GM12878 (cell line): ENCODE results near the gene RGL1. TPM values are rescaled to one million over a fixed set of nuclear protein-coding genes. Genes with fewer than 3 reads are reported as not detected.

Source experiments
- ATAC-seq: fragments of 200-7000 bp; cut with Tn5 transposase; 3 replicates; pipeline ENCODE4 v1.9.1; 2020; ENCODE audit warnings: mild to moderate bottlenecking, moderate library complexity
- BruUV-seq: library from RNA; stranded (reverse); fragments of 400-500 nt; replicated peaks from 2 replicates; lab custom pipeline; 2021; lab: Mats Ljungman, UMichigan
- CTCF ChIA-PET: fragments of 300-600 bp; sonication (Branson Sonifier 250); formaldehyde crosslinking; extraction: SDS; loops from one replicate; lab custom pipeline; 2021; ENCODE audit warnings: inconsistent platforms; lab: Yijun Ruan, JAX
- POLR2A ChIA-PET: fragments of 350-600 bp; formaldehyde crosslinking; extraction: SDS; loops from one replicate; lab custom pipeline; 2021; ENCODE audit warnings: inconsistent platforms; lab: Charles Lee
- RAD21 ChIA-PET: fragments of 300-600 bp; sonication (Branson Sonifier 250); formaldehyde crosslinking; loops from one replicate; lab custom pipeline; 2023; ENCODE audit warnings: antibody characterized with exemption; ENCODE audit not compliant: unreplicated experiment; lab: Charles Lee
- SMC1A ChIA-PET: fragments of 300-600 bp; sonication (Branson Sonifier 250); formaldehyde crosslinking; loops from one replicate; lab custom pipeline; 2023; ENCODE audit not compliant: unreplicated experiment, uncharacterized antibody; lab: Charles Lee
- DNase-seq: peaks from one replicate; pipeline ENCODE4 v3.0.0-alpha.2; 2011; ENCODE audit warnings: low read depth, low spot score
- FAIRE-seq: peaks from 3 replicates; lab custom pipeline; 2011; peaks lifted over from hg19 to GRCh38; lab: Jason Lieb, UNC
- H2AFZ ChIP-seq: 2 replicates; pipeline ENCODE4 v1.6.0; 2011; ENCODE audit warnings: low read depth, low read length, control low read depth; ENCODE audit not compliant: control insufficient read depth
- H3K27ac ChIP-seq: 2 replicates; pipeline ENCODE4 v1.5.1; 2011; ENCODE audit warnings: control low read depth; ENCODE audit not compliant: control insufficient read depth, insufficient read depth
- H3K27me3 ChIP-seq, 2 experiments: replicated peaks in 1 of 2; 2 replicates each; pipeline versions ENCODE4 v1.6.0 to v1.6.1; 2011; ENCODE audit warnings: low read length in 1 of 2; ENCODE audit not compliant: control insufficient read depth in 2 of 2, insufficient read depth in 2 of 2
- H3K36me3 ChIP-seq, 2 experiments: 2 replicates each; pipeline ENCODE4 v1.5.1; 2011; ENCODE audit warnings: low read length in 1 of 2; ENCODE audit not compliant: control insufficient read depth in 2 of 2, insufficient read depth in 2 of 2
- H3K4me1 ChIP-seq: 2 replicates; pipeline ENCODE4 v1.6.1; 2011; ENCODE audit warnings: mild to moderate bottlenecking, low read length, moderate library complexity, mixed read lengths; ENCODE audit not compliant: control insufficient read depth, insufficient read depth
- H3K4me2 ChIP-seq: 2 replicates; pipeline ENCODE4 v1.6.0; 2011; ENCODE audit warnings: control low read depth; ENCODE audit not compliant: control insufficient read depth, insufficient read depth
- H3K4me3 ChIP-seq: fragments of 200-600 bp; sonication (generic); 2 replicates; pipeline ENCODE4 v1.5.1; 2016
- H3K79me2 ChIP-seq: 2 replicates; pipeline ENCODE4 v1.6.0; 2011; ENCODE audit warnings: low read length; ENCODE audit not compliant: control insufficient read depth, insufficient read depth
- H3K9ac ChIP-seq: 2 replicates; pipeline ENCODE4 v1.8.0; 2011; ENCODE audit warnings: low read length, control low read depth, mixed read lengths; ENCODE audit not compliant: control insufficient read depth, insufficient read depth
- H3K9me3 ChIP-seq: replicated peaks from 3 replicates; pipeline ENCODE4 v1.5.1; 2011; ENCODE audit warnings: mild to moderate bottlenecking, low read length; ENCODE audit not compliant: control insufficient read depth, insufficient read depth
- H4K20me1 ChIP-seq: 2 replicates; pipeline ENCODE4 v1.6.0; 2011; ENCODE audit not compliant: control insufficient read depth, insufficient read depth
- BMI1 ChIP-seq: fragments of 450-650 bp; IDR thresholded peaks from 2 replicates; pipeline ENCODE4 v1.6.1; 2016; ENCODE audit warnings: mild to moderate bottlenecking, moderate library complexity, borderline replicate concordance
- CEBPZ ChIP-seq: fragments of 150-350 bp; IDR thresholded peaks from 2 replicates; pipeline ENCODE4 v1.6.1; 2016; ENCODE audit warnings: low read depth, low read length
- CTCF ChIP-seq, 3 experiments: IDR thresholded peaks in 2 of 3; conservative IDR thresholded peaks in 1 of 3; 2 replicates each; pipeline ENCODE4 v1.5.1; 2011; ENCODE audit warnings: low read depth in 3 of 3, low read length in 3 of 3, mild to moderate bottlenecking in 3 of 3, control low read depth in 2 of 3, moderate library complexity in 2 of 3, inconsistent platforms in 1 of 3, mixed read lengths in 1 of 3; ENCODE audit not compliant: control insufficient read depth in 2 of 3, insufficient read depth in 1 of 3; ENCODE audit errors: extremely low read depth in 1 of 3
- HCFC1 ChIP-seq: fragments of 150-350 bp; IDR thresholded peaks from 2 replicates; pipeline ENCODE4 v1.6.1; 2014; ENCODE audit warnings: low read length
- KAT2A ChIP-seq: conservative IDR thresholded peaks from 2 replicates; pipeline ENCODE4 v1.6.1; 2011; ENCODE audit warnings: low read depth, low read length; ENCODE audit not compliant: control insufficient read depth
- NFIC ChIP-seq: IDR thresholded peaks from 2 replicates; pipeline ENCODE4 v1.6.1; 2012; ENCODE audit warnings: low read depth, mild to moderate bottlenecking, inconsistent platforms, low read length, moderate library complexity
- NFYB ChIP-seq: IDR thresholded peaks from 2 replicates; pipeline ENCODE4 v1.6.1; 2011; ENCODE audit warnings: low read depth, mild to moderate bottlenecking, low read length, improper control_type of control experiment, moderate library complexity; ENCODE audit not compliant: insufficient read depth
- RAD21 ChIP-seq: IDR thresholded peaks from 2 replicates; pipeline ENCODE4 v1.6.1; 2011; ENCODE audit warnings: mild to moderate bottlenecking, low read depth, low read length, moderate library complexity; ENCODE audit not compliant: insufficient read depth
- RAD51 ChIP-seq: fragments of 450-650 bp; IDR thresholded peaks from 2 replicates; pipeline ENCODE4 v1.6.1; 2016; ENCODE audit warnings: moderate library complexity, mild to moderate bottlenecking, inconsistent platforms
- SMAD5 ChIP-seq: IDR thresholded peaks from 2 replicates; pipeline ENCODE4 v1.6.1; 2016; ENCODE audit warnings: antibody characterized with exemption, low read depth
- TCF3 ChIP-seq: IDR thresholded peaks from 2 replicates; pipeline ENCODE4 v1.6.1; 2012; ENCODE audit warnings: low read depth, mild to moderate bottlenecking, low read length, borderline replicate concordance; ENCODE audit not compliant: insufficient read depth
- WGBS: methylation state at CpG from one replicate; pipeline ENCODE4 v1.1.6; 2016; ENCODE audit warnings: low lambda C conversion rate; ENCODE audit not compliant: insufficient replicate concordance, insufficient coverage; ENCODE audit errors: missing lambda C conversion rate; 5-methylcytosine and 5-hydroxymethylcytosine counted together
- in situ Hi-C: fragments of 300-500 bp; cut with MboI; formaldehyde crosslinking; loops from 9 replicates; pipeline ENCODE4 v1.14.3; 2018; ENCODE audit warnings: mixed read lengths
- intact Hi-C: fragments of 100-400 bp; cut with micrococcal nuclease; formaldehyde crosslinking; loops from one replicate; pipeline ENCODE4 v1.14.2; 2022; ENCODE audit not compliant: unreplicated experiment
- polyA plus RNA-seq, 11 experiments: library from polyadenylated mRNA; depleted of rRNA in 4 of 11; unstranded in 6 of 11; stranded (reverse) in 5 of 11; fragments of >200 nt; fragmentation: Nextera tagmentation in 4 of 11; fragmentation: Illumina TruSeq in 1 of 11; extraction: Ambion mirVana in 4 of 11; extraction: Trizol in 1 of 11; gene quantifications; 1 replicate in 1 of 11; 2 replicates in 10 of 11; pipeline versions ENCODE4 v1.2.1 to v1.2.3, GENCODE V29; 2011 to 2016; ENCODE audit warnings: inconsistent platforms in 2 of 11, missing spikeins in 2 of 11, low read depth in 1 of 11
- total RNA-seq, 4 experiments: library from RNA; depleted of rRNA in 3 of 4; stranded (reverse); fragments of >200 nt in 3 of 4; fragmentation: Illumina TruSeq in 1 of 4; extraction: Trizol in 1 of 4; gene quantifications; 2 replicates each; pipeline versions ENCODE4 v1.2.1 to v1.2.3, GENCODE V29; 2013 to 2021

RGL1 gene
- total and polyA plus RNA-seq, 10 of the 15 experiments (the other 5 are each of a cell fraction or from before 2014, with no cell fraction given) = 8.1 to 25.0 (median 19.0) TPM

- FAIRE-seq = no peak
- no peaks in the 10 kb centered on the region for H4K20me1 ChIP-seq
- H3K4me2 ChIP-seq = no peak overlapping the region
- H3K9me3 ChIP-seq = no peaks in the 10 kb centered on the region
- TF ChIP-seq SMAD5 (no peak), CTCF (IDR thresholded peaks at IDR 0.05 in 2 of 3, conservative IDR thresholded peaks at IDR 0.05 in 1 of 3; ENCODE audit: control insufficient read depth in 2 of 3, extremely low read depth in 1 of 3, insufficient read depth in 1 of 3, low read depth in 3 of 3, low read length in 3 of 3) (0 out of 6 replicates have a peak, but pooled peaks of 1 of the 3 experiments have one; percentile 9), NFYB (no peak), RAD21 (peak; percentile 26; the same call in 1 of the 2 replicates), NFIC (no peak), BMI1 (no peak), KAT2A (no peak), HCFC1 (no peak), RAD51 (no peak), CEBPZ (no peak), TCF3 (no peak)
- H3K27ac ChIP-seq = no peak overlapping the region
- CTCF ChIA-PET = interaction anchor here (0.7 to 1.4 kb wide), 3 partner anchors 12 to 73 kb away, joined by 3 read pairs; no protein-coding TSS in a partner anchor
- WGBS = 59% methylated on average over 1 of the region's 1 CpG
- no peak overlapping the region for H2AFZ ChIP-seq
- peak; percentile 30; the same call in 1 of the 3 replicates for ATAC-seq
- H3K4me1 ChIP-seq = peaks cover 21% of the 10 kb centered on the region
- H3K36me3 ChIP-seq = peaks cover 16 to 20% of the 10 kb centered on the region in 2 experiments
- DNase-seq = no peak
- no peaks in the 10 kb centered on the region for H3K27me3 ChIP-seq
- RAD21 ChIA-PET = interaction anchor here (1.1 kb wide), 1 partner anchor 200 kb away, joined by 4 read pairs; no protein-coding TSS in a partner anchor
- H3K9ac ChIP-seq = no peak overlapping the region
- SMC1A ChIA-PET = no interaction called here
- in situ Hi-C loops = no loop called here
- H3K79me2 ChIP-seq = no peaks in the 10 kb centered on the region
- BruUV-seq = no TSS peak
- no peak overlapping the region for H3K4me3 ChIP-seq
- POLR2A ChIA-PET = no interaction called here
- intact Hi-C loops = no loop called here
These were observed 80.3 kb downstream of the RGL1 start for GRCh38 chr1:183885142-183885735.
